ENCODE measurements around the gene AOC1.

Gene AOC1

GRCh38 chr7:150869467-150869866, 17.1 kb downstream of the AOC1 start:
- TF ChIP-seq ESRRG (CRISPR knock-in tag; IDR thresholded peaks at IDR 0.05) (no peak), ZC3H10 (CRISPR knock-in tag; IDR thresholded peaks at IDR 0.05) (no peak), PPARA (CRISPR knock-in tag; IDR thresholded peaks at IDR 0.05; ENCODE audit: borderline replicate concordance) (no peak), CSRNP3 (CRISPR knock-in tag; IDR thresholded peaks at IDR 0.05) (no peak), ZNF70 (CRISPR knock-in tag; IDR thresholded peaks at IDR 0.05) (no peak), ZFP3 (CRISPR knock-in tag; IDR thresholded peaks at IDR 0.05) (no peak), PATZ1 (CRISPR knock-in tag; IDR thresholded peaks at IDR 0.05; ENCODE audit: borderline replicate concordance) (no peak), TSHZ2 (CRISPR knock-in tag; IDR thresholded peaks at IDR 0.05) (no peak), RARB (CRISPR knock-in tag; IDR thresholded peaks at IDR 0.05) (no peak), TCF4 (CRISPR knock-in tag; IDR thresholded peaks at IDR 0.05; ENCODE audit: borderline replicate concordance) (no peak), ZNF8 (CRISPR knock-in tag; IDR thresholded peaks at IDR 0.05) (no peak)
- ATAC-seq, result no peak

- ATAC-seq, result no peak
- TF ChIP-seq PPARA (CRISPR knock-in tag; IDR thresholded peaks at IDR 0.05; ENCODE audit: borderline replicate concordance), result no peak
- TF ChIP-seq TOX (CRISPR knock-in tag; IDR thresholded peaks at IDR 0.05; ENCODE audit: borderline replicate concordance), result no peak
- TF ChIP-seq OSR1 (CRISPR knock-in tag; IDR thresholded peaks at IDR 0.05), result no peak
- no peak for TF ChIP-seq CREB5 (CRISPR knock-in tag; IDR thresholded peaks at IDR 0.05; ENCODE audit: low read depth)
- TF ChIP-seq ZNF8 (CRISPR knock-in tag; IDR thresholded peaks at IDR 0.05), result no peak
- TF ChIP-seq PATZ1 (CRISPR knock-in tag; IDR thresholded peaks at IDR 0.05; ENCODE audit: borderline replicate concordance), result no peak
- TF ChIP-seq RARB (CRISPR knock-in tag; IDR thresholded peaks at IDR 0.05), result no peak
- no peak for TF ChIP-seq ISL1 (CRISPR knock-in tag; IDR thresholded peaks at IDR 0.05)
- TF ChIP-seq ZNF565 (CRISPR knock-in tag; conservative IDR thresholded peaks at IDR 0.05; ENCODE audit: low read depth), result no peak
- TF ChIP-seq CSDC2 (CRISPR knock-in tag; IDR thresholded peaks at IDR 0.05), result no peak
- TF ChIP-seq ZFP30 (CRISPR knock-in tag; IDR thresholded peaks at IDR 0.05), result no peak
- no peak for TF ChIP-seq CSRNP3 (CRISPR knock-in tag; IDR thresholded peaks at IDR 0.05)
- no peak for TF ChIP-seq POU6F1 (CRISPR knock-in tag; IDR thresholded peaks at IDR 0.05; ENCODE audit: borderline replicate concordance, low read depth)
- no peak for TF ChIP-seq GLIS3 (CRISPR knock-in tag; IDR thresholded peaks at IDR 0.05)
- no peak for TF ChIP-seq ZFP3 (CRISPR knock-in tag; IDR thresholded peaks at IDR 0.05)
- TF ChIP-seq ARNTL (CRISPR knock-in tag; IDR thresholded peaks at IDR 0.05; ENCODE audit: borderline replicate concordance, low read depth), result no peak
- no peak for TF ChIP-seq SNAI2 (CRISPR knock-in tag; IDR thresholded peaks at IDR 0.05)
- TF ChIP-seq TSHZ2 (CRISPR knock-in tag; IDR thresholded peaks at IDR 0.05), result no peak
- TF ChIP-seq ESRRG (CRISPR knock-in tag; IDR thresholded peaks at IDR 0.05), result no peak
These were observed 19.3 kb downstream of the AOC1 start for GRCh38 chr7:150871601-150872000.
